GM23338 (cell line): ENCODE data around the gene CLCN1.
A peak's percentile ranks its signal among the peaks of the same experiment; 100 is the strongest.

Experiments used
- EZH2 ChIP-seq: fragments of 200-600 bp; sonication (generic); IDR thresholded peaks from one replicate; pipeline ENCODE4 v1.8.0; 2017; ENCODE audit warnings: antibody characterized with exemption, mild to moderate bottlenecking, low read depth; ENCODE audit not compliant: unreplicated experiment
- POLR2AphosphoS5 ChIP-seq: IDR thresholded peaks from 2 replicates; pipeline ENCODE4 v1.6.1; 2016; ENCODE audit warnings: antibody characterized with exemption, low read depth
- TF ChIP-seq, protein P1 (sequence below), 2 experiments: fragments of 200-600 bp in 1 of 2; sonication (generic) in 1 of 2; conservative IDR thresholded peaks; 2 replicates each; pipeline versions ENCODE4 v1.5.1 to v1.6.1; 2016 to 2017; ENCODE audit warnings: antibody characterized with exemption in 2 of 2, low read depth in 2 of 2, mild to moderate bottlenecking in 2 of 2, moderate library complexity in 1 of 2

GRCh38 chr7:143380260-143380645, 64.3 kb downstream of the CLCN1 start:
- TF ChIP-seq POLR2AphosphoS5 (no peak), EZH2 (no peak)
- TF ChIP-seq, protein P1, sequence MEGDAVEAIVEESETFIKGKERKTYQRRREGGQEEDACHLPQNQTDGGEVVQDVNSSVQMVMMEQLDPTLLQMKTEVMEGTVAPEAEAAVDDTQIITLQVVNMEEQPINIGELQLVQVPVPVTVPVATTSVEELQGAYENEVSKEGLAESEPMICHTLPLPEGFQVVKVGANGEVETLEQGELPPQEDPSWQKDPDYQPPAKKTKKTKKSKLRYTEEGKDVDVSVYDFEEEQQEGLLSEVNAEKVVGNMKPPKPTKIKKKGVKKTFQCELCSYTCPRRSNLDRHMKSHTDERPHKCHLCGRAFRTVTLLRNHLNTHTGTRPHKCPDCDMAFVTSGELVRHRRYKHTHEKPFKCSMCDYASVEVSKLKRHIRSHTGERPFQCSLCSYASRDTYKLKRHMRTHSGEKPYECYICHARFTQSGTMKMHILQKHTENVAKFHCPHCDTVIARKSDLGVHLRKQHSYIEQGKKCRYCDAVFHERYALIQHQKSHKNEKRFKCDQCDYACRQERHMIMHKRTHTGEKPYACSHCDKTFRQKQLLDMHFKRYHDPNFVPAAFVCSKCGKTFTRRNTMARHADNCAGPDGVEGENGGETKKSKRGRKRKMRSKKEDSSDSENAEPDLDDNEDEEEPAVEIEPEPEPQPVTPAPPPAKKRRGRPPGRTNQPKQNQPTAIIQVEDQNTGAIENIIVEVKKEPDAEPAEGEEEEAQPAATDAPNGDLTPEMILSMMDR (conservative IDR thresholded peaks at IDR 0.05; ENCODE audit: low read depth in 2 of 2), result peak; percentile 75 to 90
